Prostate gland (tissue), 2 donors: Measurements from ENCODE around the gene FBLL1. TPM values are rescaled to one million over a fixed set of nuclear protein-coding genes. Genes with fewer than 3 reads are reported as not detected.
A peak's percentile ranks its signal among the peaks of the same experiment; 100 is the strongest.

ENCODE experiments used
- DNase-seq: peaks from one replicate; pipeline ENCODE4 v3.0.0-alpha.2; 2019; ENCODE audit warnings: low spot score
- H3K27ac ChIP-seq, 2 donors: fragments of 200-600 bp; sonication (generic); 2 replicates each; pipeline ENCODE4 v1.5.1; 2017 to 2019
- H3K27me3 ChIP-seq: fragments of 200-600 bp; sonication (generic); replicated peaks from 2 replicates; pipeline ENCODE4 v1.5.1; 2019; ENCODE audit not compliant: insufficient read depth
- H3K36me3 ChIP-seq, 2 donors: fragments of 200-600 bp; sonication (generic); 1 replicate in 1 of 2; 2 replicates in 1 of 2; pipeline versions ENCODE4 v1.5.1 to v1.8.1; 2017 to 2019
- H3K4me1 ChIP-seq: fragments of 200-600 bp; sonication (generic); replicated peaks from 2 replicates; pipeline ENCODE4 v1.5.1; 2019
- H3K4me3 ChIP-seq, 2 donors: fragments of 200-600 bp; sonication (generic); 2 replicates each; pipeline ENCODE4 v1.5.1; 2017 to 2019
- H3K9me3 ChIP-seq: fragments of 200-600 bp; sonication (generic); 2 replicates; pipeline ENCODE4 v1.5.1; 2017
- POLR2A ChIP-seq: fragments of 450-650 bp; IDR thresholded peaks from one replicate; pipeline ENCODE4 v1.6.1; 2016; ENCODE audit warnings: antibody characterized with exemption, mild to moderate bottlenecking
- POLR2AphosphoS5 ChIP-seq: sonication (generic); formaldehyde crosslinking; IDR thresholded peaks from one replicate; pipeline ENCODE4 v1.6.1; 2017; ENCODE audit warnings: antibody characterized with exemption
- WGBS: methylation state at CpG from one replicate; pipeline ENCODE4 v1.1.5; 2018; 5-methylcytosine and 5-hydroxymethylcytosine counted together
- intact Hi-C: fragments of 100-400 bp; cut with DNase I; formaldehyde crosslinking; loops from one replicate; pipeline ENCODE4 v1.14.2; 2022
- total RNA-seq, 2 donors: library from RNA; depleted of rRNA; stranded (reverse); fragments of >200 nt; gene quantifications; one replicate each; pipeline ENCODE4 v1.1.0, GENCODE V29; 2016
- TF ChIP-seq, protein P1 (sequence below), 4 experiments: fragments of 200-600 bp in 2 of 4; fragments of 450-650 bp in 2 of 4; sonication (generic) in 2 of 4; IDR thresholded peaks; 1 replicate in 3 of 4; 2 replicates in 1 of 4; pipeline ENCODE4 v1.5.1; 2016 to 2019; ENCODE audit warnings: antibody characterized with exemption in 4 of 4, mild to moderate bottlenecking in 2 of 4, moderate library complexity in 2 of 4

FBLL1 gene
- total RNA-seq: 1 to 10 TPM; 1.3 to 4.0 TPM

DNA sequence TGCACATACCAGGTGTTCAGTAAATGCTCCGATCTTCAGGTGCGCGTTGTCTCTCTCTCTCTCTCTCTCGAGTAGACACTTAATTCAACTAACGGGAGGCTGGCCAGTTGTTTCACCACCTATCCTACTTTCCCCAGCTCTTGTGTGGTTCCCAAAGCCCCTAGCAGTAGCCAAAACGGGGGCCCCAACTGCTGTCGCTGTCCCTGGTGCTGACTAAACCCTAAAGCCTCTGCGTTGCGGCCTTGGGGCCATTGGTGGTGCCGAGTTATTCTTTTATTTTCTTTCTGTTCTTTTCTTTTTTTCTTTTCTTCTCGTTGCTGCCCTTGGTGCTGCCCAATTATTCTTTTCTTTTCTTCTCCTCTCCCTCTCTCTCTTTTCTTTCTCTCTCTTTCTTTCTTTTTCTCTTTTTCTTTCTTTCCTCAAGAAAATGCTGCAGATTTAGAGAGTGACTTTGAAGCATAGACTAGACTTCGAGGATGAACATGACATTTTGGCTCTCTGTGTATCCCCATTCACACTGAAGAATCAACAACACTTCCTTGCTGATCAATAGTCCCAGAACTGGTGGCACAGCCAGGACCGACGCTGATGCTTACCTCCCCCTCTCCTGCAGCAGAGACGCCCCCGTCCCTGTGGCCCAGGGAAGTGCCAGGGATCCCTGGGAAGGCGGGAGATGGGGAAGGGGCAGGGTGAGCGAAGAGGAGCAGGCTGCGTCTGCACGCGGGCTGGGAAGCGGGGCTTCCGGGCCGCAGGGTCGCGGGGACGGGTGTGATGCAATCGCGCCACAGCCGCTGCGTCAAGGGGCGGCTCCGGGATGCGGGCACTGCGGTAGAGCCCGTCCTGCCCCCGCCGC lies at the start of gene FBLL1:
Gene FBLL1 (plus strand): TSS at position 785 of the 853 bp plus-strand sequence. CDS start 200 bp downstream, outside the sequence.
- DNase-seq: no peak
- Histone ChIP-seq H3K36me3 (no peaks in the 10 kb centered on the region), H3K27me3 (no peaks in the 10 kb centered on the region), H3K27ac (no peak within 1 kb of the TSS), H3K4me1 (no peaks in the 10 kb centered on the region), H3K4me3 (peak within 1 kb of the TSS; percentile 29 to 33), H3K9me3 (no peaks in the 10 kb centered on the region)
- TF ChIP-seq POLR2A (no peak), POLR2AphosphoS5 (no peak)
- TF ChIP-seq, protein P1, sequence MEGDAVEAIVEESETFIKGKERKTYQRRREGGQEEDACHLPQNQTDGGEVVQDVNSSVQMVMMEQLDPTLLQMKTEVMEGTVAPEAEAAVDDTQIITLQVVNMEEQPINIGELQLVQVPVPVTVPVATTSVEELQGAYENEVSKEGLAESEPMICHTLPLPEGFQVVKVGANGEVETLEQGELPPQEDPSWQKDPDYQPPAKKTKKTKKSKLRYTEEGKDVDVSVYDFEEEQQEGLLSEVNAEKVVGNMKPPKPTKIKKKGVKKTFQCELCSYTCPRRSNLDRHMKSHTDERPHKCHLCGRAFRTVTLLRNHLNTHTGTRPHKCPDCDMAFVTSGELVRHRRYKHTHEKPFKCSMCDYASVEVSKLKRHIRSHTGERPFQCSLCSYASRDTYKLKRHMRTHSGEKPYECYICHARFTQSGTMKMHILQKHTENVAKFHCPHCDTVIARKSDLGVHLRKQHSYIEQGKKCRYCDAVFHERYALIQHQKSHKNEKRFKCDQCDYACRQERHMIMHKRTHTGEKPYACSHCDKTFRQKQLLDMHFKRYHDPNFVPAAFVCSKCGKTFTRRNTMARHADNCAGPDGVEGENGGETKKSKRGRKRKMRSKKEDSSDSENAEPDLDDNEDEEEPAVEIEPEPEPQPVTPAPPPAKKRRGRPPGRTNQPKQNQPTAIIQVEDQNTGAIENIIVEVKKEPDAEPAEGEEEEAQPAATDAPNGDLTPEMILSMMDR (IDR thresholded peaks at IDR 0.05): no peak
- intact Hi-C loops: no loop called here
- WGBS: 13% methylated on average over 32 of the region's 38 CpGs

GRCh38 chr5:168480601-168481000 lies 48.5 kb upstream of the FBLL1 start:
- Histone ChIP-seq H3K4me1 (no peaks in the 10 kb centered on the region), H3K27me3 (no peaks in the 10 kb centered on the region), H3K4me3 (no peak overlapping the region), H3K36me3 (no peaks in the 10 kb centered on the region), H3K9me3 (no peaks in the 10 kb centered on the region), H3K27ac (no peak overlapping the region)
- intact Hi-C loops: loop anchor here (10.0 kb wide), 1 partner anchor 1104 kb away; the partner anchor contains the start of gene SPDL1
- DNase-seq: no peak
- 92% methylated on average over 3 of the region's 3 CpGs for WGBS
- TF ChIP-seq, protein P1 (IDR thresholded peaks at IDR 0.05): no peak
- no peak for TF ChIP-seq POLR2A
- no peak for TF ChIP-seq POLR2AphosphoS5

DNA sequence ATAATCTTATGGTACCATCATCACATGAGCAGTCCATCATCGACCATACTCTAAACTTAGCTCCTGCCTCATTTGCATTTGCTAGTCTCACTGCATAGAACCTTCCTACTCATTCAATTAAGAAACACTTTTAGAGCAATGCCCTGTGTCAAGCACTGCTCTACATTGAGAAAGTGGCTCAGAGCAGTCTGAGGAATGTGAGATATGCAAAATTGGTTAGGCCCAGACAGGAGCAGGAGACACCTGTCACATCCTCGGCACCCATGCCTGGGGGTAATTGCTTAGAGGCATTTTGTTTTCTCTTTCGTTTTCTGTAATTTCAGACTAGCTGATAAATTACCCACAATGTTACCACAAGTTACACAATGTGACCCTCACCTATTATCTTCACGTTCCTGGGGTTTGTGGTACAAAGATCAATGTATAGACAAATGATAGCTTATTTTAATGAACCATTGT lies 47.7 kb upstream of the FBLL1 start:
- no peaks in the 10 kb centered on the region for H3K27me3 ChIP-seq
- H3K9me3 ChIP-seq: no peaks in the 10 kb centered on the region
- DNase-seq: no peak
- TF ChIP-seq POLR2AphosphoS5 (no peak), POLR2A (no peak)
- TF ChIP-seq, protein P1 (IDR thresholded peaks at IDR 0.05): no peak
- no peak overlapping the region for H3K27ac ChIP-seq
- WGBS: 48% methylated on average over 4 of the region's 4 CpGs
- no peaks in the 10 kb centered on the region for H3K4me1 ChIP-seq
- H3K36me3 ChIP-seq: no peaks in the 10 kb centered on the region
- intact Hi-C loops: loop anchor here (10.0 kb wide), 1 partner anchor 1103 kb away; the partner anchor contains the start of gene SPDL1
- H3K4me3 ChIP-seq: no peak overlapping the region

DNA sequence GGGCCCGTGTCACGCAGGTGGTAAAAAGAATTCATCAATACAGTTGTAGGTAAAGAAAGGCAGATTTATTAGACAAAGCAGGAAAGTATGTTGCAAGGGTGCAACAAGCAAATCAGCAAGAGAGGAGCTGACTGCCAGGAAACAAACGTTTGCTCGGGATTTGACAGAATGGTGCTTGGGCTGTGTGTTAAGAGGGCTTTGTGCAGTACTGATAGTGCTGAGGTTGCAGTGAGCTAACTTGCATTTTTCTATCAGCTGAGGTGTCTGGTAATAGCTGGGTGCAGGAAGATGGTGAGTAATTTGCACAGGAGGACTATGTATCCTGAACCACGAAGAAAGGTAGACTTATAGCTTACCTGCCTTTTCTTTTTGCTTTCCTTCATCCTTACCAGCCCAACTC lies 46.7 kb upstream of the FBLL1 start:
- intact Hi-C loops: loop anchor here (10.0 kb wide), 1 partner anchor 1102 kb away; the partner anchor contains the start of gene SPDL1
- 60% methylated on average over 5 of the region's 5 CpGs for WGBS

More for the DNA sequence above, 46.7 kb upstream of the FBLL1 start:
- no peak for DNase-seq
- Histone ChIP-seq H3K4me3 (no peak overlapping the region), H3K9me3 (no peaks in the 10 kb centered on the region), H3K27ac (no peak overlapping the region), H3K27me3 (no peaks in the 10 kb centered on the region), H3K4me1 (no peaks in the 10 kb centered on the region), H3K36me3 (no peaks in the 10 kb centered on the region)
- TF ChIP-seq POLR2A (no peak), POLR2AphosphoS5 (no peak)
- TF ChIP-seq, protein P1 (IDR thresholded peaks at IDR 0.05): no peak
